ENCODE results near the gene DYRK1A.

DNA sequence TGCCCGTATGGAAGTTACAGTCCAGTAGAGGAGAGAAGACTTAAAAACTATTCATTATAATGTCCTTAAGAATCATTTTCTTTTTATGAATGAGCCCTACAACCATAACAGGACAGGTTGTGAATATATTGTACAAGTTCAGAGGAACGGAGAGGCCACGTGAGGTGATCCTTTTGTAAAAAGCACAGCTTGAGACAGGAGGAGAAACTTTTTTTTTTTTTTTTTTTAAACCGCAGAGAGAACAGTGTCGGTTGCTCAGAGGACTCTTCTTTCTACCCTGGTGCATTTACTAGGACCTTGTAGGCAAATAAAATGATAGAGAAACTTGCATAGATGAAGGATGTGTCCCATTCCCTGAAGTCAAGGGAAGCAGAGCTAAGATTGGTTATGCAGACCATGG, 32.1 kb downstream of the DYRK1A start:
- TF ChIP-seq RAD21 (conservative IDR thresholded peaks at IDR 0.05) (no peak), POLR2AphosphoS5 (IDR thresholded peaks at IDR 0.05) (no peak), EP300 (conservative IDR thresholded peaks at IDR 0.05; ENCODE audit: poor library complexity, severe bottlenecking) (no peak), TAF1 (IDR thresholded peaks at IDR 0.05; ENCODE audit: low read depth) (no peak), SMC3 (conservative IDR thresholded peaks at IDR 0.05; ENCODE audit: poor library complexity) (no peak), EZH2 (IDR thresholded peaks at IDR 0.05; ENCODE audit: borderline replicate concordance, insufficient read depth, low read length, poor library complexity, severe bottlenecking) (no peak)
- TF ChIP-seq, protein P1, sequence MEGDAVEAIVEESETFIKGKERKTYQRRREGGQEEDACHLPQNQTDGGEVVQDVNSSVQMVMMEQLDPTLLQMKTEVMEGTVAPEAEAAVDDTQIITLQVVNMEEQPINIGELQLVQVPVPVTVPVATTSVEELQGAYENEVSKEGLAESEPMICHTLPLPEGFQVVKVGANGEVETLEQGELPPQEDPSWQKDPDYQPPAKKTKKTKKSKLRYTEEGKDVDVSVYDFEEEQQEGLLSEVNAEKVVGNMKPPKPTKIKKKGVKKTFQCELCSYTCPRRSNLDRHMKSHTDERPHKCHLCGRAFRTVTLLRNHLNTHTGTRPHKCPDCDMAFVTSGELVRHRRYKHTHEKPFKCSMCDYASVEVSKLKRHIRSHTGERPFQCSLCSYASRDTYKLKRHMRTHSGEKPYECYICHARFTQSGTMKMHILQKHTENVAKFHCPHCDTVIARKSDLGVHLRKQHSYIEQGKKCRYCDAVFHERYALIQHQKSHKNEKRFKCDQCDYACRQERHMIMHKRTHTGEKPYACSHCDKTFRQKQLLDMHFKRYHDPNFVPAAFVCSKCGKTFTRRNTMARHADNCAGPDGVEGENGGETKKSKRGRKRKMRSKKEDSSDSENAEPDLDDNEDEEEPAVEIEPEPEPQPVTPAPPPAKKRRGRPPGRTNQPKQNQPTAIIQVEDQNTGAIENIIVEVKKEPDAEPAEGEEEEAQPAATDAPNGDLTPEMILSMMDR (IDR thresholded peaks at IDR 0.05; ENCODE audit: poor library complexity, severe bottlenecking), result no peak
- TF ChIP-seq, protein P2, sequence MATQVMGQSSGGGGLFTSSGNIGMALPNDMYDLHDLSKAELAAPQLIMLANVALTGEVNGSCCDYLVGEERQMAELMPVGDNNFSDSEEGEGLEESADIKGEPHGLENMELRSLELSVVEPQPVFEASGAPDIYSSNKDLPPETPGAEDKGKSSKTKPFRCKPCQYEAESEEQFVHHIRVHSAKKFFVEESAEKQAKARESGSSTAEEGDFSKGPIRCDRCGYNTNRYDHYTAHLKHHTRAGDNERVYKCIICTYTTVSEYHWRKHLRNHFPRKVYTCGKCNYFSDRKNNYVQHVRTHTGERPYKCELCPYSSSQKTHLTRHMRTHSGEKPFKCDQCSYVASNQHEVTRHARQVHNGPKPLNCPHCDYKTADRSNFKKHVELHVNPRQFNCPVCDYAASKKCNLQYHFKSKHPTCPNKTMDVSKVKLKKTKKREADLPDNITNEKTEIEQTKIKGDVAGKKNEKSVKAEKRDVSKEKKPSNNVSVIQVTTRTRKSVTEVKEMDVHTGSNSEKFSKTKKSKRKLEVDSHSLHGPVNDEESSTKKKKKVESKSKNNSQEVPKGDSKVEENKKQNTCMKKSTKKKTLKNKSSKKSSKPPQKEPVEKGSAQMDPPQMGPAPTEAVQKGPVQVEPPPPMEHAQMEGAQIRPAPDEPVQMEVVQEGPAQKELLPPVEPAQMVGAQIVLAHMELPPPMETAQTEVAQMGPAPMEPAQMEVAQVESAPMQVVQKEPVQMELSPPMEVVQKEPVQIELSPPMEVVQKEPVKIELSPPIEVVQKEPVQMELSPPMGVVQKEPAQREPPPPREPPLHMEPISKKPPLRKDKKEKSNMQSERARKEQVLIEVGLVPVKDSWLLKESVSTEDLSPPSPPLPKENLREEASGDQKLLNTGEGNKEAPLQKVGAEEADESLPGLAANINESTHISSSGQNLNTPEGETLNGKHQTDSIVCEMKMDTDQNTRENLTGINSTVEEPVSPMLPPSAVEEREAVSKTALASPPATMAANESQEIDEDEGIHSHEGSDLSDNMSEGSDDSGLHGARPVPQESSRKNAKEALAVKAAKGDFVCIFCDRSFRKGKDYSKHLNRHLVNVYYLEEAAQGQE (IDR thresholded peaks at IDR 0.05; ENCODE audit: borderline replicate concordance), result no peak
